ENCODE results near the gene KCNQ1. TPM values are rescaled to one million over a fixed set of nuclear protein-coding genes. Genes with fewer than 3 reads are reported as not detected.

Gene KCNQ1
- total RNA-seq, 4 donors from 2014 or later = 0.81 to 2.2 (median 1.6) TPM

DNA sequence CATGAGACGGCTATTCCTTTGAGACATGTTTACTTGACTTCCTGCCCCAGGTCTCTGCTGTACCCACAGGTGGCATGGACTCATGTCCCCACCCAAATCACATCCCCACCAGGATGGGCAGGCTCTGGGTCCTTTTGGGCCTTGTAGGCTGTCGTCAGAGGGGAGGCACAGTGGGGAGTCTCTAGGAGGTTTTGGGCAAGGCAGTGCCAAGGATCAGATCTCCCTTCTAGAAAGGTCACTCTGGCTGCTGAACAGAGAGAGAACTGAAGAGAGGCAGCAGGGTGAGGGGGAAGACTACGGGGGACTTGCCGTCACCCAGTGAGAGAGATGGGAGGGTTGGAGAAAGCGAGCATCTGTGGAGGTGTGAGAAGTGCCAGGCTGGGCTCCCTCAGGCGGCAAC, 259.5 kb downstream of the KCNQ1 start:
- WGBS, 2 donors = 90 to 96% methylated on average over 6 of the region's 6 CpGs
- no peak for DNase-seq (ENCODE audit: low spot score in 2 of 2)
- H3K4me3 ChIP-seq (ENCODE audit: low read depth, poor library complexity, severe bottlenecking) = no peak overlapping the region
- TF ChIP-seq, protein P1, sequence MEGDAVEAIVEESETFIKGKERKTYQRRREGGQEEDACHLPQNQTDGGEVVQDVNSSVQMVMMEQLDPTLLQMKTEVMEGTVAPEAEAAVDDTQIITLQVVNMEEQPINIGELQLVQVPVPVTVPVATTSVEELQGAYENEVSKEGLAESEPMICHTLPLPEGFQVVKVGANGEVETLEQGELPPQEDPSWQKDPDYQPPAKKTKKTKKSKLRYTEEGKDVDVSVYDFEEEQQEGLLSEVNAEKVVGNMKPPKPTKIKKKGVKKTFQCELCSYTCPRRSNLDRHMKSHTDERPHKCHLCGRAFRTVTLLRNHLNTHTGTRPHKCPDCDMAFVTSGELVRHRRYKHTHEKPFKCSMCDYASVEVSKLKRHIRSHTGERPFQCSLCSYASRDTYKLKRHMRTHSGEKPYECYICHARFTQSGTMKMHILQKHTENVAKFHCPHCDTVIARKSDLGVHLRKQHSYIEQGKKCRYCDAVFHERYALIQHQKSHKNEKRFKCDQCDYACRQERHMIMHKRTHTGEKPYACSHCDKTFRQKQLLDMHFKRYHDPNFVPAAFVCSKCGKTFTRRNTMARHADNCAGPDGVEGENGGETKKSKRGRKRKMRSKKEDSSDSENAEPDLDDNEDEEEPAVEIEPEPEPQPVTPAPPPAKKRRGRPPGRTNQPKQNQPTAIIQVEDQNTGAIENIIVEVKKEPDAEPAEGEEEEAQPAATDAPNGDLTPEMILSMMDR (IDR thresholded peaks at IDR 0.05) = no peak
- no peak for TF ChIP-seq POLR2A (IDR thresholded peaks at IDR 0.05)
- intact Hi-C loops (cut with DNase I; ENCODE audit: low total_unique reads) = no loop called here

DNA sequence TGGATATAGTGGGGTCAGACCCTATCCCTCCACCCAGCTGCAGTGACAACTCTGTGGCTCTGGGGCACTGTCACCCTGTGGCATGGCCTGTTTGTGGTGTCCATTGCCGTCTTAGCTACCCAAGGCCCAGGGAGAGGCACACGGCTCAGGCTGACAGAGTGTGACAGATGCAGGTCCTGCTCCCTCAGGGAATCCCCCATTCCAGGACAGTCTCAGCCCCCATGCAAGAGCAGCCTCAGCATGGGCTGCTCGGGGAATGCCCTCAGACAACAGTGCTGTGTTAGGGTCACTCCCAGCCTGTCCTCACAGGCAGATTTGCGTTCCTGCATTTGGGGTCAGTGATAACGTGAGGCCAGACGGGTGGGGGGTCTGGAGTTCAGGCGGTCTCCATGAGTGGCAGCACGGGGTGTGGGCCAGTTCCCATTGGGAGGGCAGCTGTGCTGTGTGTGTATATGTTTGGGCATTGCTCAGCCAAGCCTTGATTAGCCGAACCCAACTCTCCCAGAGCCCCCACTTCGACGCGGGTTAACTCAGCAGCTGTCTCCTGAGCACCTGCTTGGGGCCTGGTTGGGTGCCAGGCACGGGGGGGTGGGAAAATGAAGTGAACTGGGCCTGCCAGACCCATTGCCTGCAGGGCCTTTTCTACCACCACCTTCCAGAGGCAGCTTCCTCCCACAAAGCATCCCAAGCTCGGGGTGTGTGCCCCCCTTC, 260.2 kb downstream of the KCNQ1 start:
- intact Hi-C loops (cut with DNase I; ENCODE audit: low total_unique reads) = no loop called here

DNA sequence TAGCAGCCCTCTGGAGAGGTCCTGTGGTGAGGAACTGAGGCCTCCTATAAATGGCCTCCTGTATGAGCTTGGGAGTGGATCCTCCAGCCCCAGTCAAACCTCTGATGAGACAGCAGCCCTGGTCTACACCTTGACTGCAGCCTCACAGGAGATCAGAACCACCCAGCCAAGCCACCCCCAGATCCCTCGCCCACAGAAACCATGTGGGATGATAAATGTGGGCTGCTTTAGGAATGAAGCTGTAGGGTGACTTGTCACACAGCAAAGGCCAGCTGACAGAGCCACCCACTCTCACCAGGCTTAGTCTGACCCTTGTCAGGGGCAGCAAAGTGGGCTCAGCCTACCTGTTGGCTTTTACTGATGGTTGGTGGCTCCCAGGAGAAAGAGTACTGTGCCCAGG, 261.5 kb downstream of the KCNQ1 start:
- no peak for DNase-seq (ENCODE audit: low spot score in 2 of 2)
- intact Hi-C loops (cut with DNase I; ENCODE audit: low total_unique reads) = no loop called here
- no peak overlapping the region for H3K4me3 ChIP-seq (ENCODE audit: low read depth, poor library complexity, severe bottlenecking)
- WGBS, 2 donors = 83 to 100% methylated on average over 1 of the region's 1 CpG
- TF ChIP-seq POLR2A (IDR thresholded peaks at IDR 0.05) = no peak
- TF ChIP-seq, protein P1 (IDR thresholded peaks at IDR 0.05) = no peak

More for the DNA sequence above, 260.2 kb downstream of the KCNQ1 start:
- TF ChIP-seq, protein P1 (IDR thresholded peaks at IDR 0.05) = no peak
- TF ChIP-seq POLR2A (IDR thresholded peaks at IDR 0.05) = no peak
- WGBS, 2 donors = 85 to 86% methylated on average over 14 of the region's 14 CpGs
- DNase-seq (ENCODE audit: low spot score in 2 of 2) = no peak
- no peak overlapping the region for H3K4me3 ChIP-seq (ENCODE audit: low read depth, poor library complexity, severe bottlenecking)

DNA sequence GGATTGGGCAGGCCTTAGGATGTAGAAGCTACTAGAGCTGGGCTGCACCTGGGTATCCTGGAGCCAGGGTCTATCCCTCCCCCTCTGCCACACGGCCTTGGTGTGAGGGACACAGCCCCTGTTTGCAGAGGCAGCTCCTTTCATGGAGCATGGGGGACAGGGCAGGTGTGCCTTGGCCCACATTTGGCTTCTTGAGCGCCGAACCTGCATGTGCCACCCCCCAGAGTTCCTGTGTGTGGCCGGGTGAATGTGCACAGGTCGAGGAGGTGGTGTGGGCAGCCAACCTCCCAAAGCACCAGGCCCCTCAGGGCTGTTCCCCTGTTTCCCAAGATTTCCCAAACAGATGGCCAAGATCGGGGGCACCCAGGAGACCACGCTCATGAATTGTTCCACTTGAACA, 262.9 kb downstream of the KCNQ1 start:
- no peak overlapping the region for H3K4me3 ChIP-seq (ENCODE audit: low read depth, poor library complexity, severe bottlenecking)
- TF ChIP-seq POLR2A (IDR thresholded peaks at IDR 0.05) = no peak
- TF ChIP-seq, protein P1 (IDR thresholded peaks at IDR 0.05) = no peak
- WGBS, 2 donors = 81 to 95% methylated on average over 7 of the region's 7 CpGs
- intact Hi-C loops (cut with DNase I; ENCODE audit: low total_unique reads) = no loop called here
- DNase-seq (ENCODE audit: low spot score in 2 of 2) = no peak

DNA sequence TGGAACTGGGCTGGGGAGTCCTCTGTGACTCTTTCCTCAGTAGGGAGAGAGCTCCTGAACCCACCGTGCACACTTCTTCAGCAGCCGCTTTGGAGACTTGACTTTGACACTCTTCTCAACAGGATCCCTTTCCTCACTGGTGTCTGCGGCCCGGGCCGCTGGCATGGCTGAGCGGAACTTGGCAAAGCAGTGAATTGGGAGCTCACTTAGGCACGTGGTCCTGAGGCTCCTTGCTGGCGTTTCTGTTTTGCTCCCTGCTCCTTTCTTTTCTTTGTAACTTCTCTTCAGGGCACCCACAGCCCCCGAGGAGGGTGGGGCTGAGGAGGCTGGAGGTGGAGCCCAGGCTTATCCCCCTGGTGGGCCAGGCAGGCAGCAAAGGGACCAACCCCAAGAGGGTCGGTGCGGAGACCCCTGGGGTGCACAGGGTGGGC, 263.4 kb downstream of the KCNQ1 start:
- no peak overlapping the region for H3K4me3 ChIP-seq (ENCODE audit: low read depth, poor library complexity, severe bottlenecking)
- TF ChIP-seq, protein P1 (IDR thresholded peaks at IDR 0.05) = no peak
- TF ChIP-seq POLR2A (IDR thresholded peaks at IDR 0.05) = no peak
- no peak for DNase-seq (ENCODE audit: low spot score in 2 of 2)
- intact Hi-C loops (cut with DNase I; ENCODE audit: low total_unique reads) = no loop called here
- WGBS, 2 donors = 35 to 39% methylated on average over 11 of the region's 11 CpGs

All from lower leg skin (tissue), 4 donors.